ENCODE results near the gene PIGN. TPM values are rescaled to one million over a fixed set of nuclear protein-coding genes. Genes with fewer than 3 reads are reported as not detected.

PIGN gene
- total and polyA plus RNA-seq, 2 of the 8 experiments (the other 6 are each of a cell fraction or from before 2014, with no cell fraction given) = 20.9 to 26.3 TPM

- 88% methylated on average over 11 of the region's 11 CpGs; no CpG with 5 or more reads in 1 of the 2 experiments for WGBS, 2 experiments (ENCODE audit: extremely low coverage in 1 of 2, insufficient coverage in 1 of 2, insufficient read length in 1 of 2, insufficient replicate concordance in 2 of 2, low coverage in 1 of 2, low lambda C conversion rate in 2 of 2, missing lambda C conversion rate in 1 of 2)
- FAIRE-seq = no peak
Observed at GRCh38 chr18:62037012-62037742, 149.7 kb downstream of the PIGN start.

More at GRCh38 chr18:62037012-62037742, 149.7 kb downstream of the PIGN start:
- Histone ChIP-seq H3K23me2 (ENCODE audit: low read depth, low read length) (no peaks in the 10 kb centered on the region), H2AFZ (ENCODE audit: low read length) (no peak overlapping the region), H3K4me1 (replicated peaks in 1 of 4; ENCODE audit: control insufficient read depth in 3 of 4, insufficient read depth in 4 of 4, low read length in 3 of 4) (no peaks in the 10 kb centered on the region), H3K79me1 (ENCODE audit: low read depth, low read length) (no peaks in the 10 kb centered on the region), H2BK120ac (replicated peaks; ENCODE audit: low read depth, low read length) (no peak overlapping the region), H2BK20ac (ENCODE audit: low read length) (no peak overlapping the region), H2BK5ac (ENCODE audit: low read depth, low read length) (no peak overlapping the region), H2BK12ac (ENCODE audit: low read depth, low read length) (no peak overlapping the region), H3K79me2 (ENCODE audit: control insufficient read depth in 1 of 2, insufficient read depth in 2 of 2, low read length in 2 of 2) (no peaks in the 10 kb centered on the region), H3K27ac (ENCODE audit: low read depth, low read length) (no peak overlapping the region), H3K56ac (replicated peaks; ENCODE audit: insufficient read length, low read depth, low read length) (no peak overlapping the region), H3K4ac (replicated peaks; ENCODE audit: insufficient read length, low read depth, low read length) (no peak overlapping the region), H3K9me3 (ENCODE audit: insufficient read depth in 2 of 2, low read depth in 1 of 2, low read length in 1 of 2) (no peaks in the 10 kb centered on the region), H4K8ac (ENCODE audit: extremely low read depth, insufficient read depth, low read length) (no peak overlapping the region), H3K23ac (ENCODE audit: insufficient read length) (no peak overlapping the region), H3K4me2 (ENCODE audit: insufficient read depth in 1 of 2, low read depth in 2 of 2, low read length in 2 of 2) (no peak overlapping the region), H4K20me1 (replicated peaks in 1 of 2; ENCODE audit: control insufficient read depth in 1 of 2, insufficient read depth in 2 of 2, low read length in 2 of 2) (no peaks in the 10 kb centered on the region), H2BK15ac (ENCODE audit: low read length) (no peak overlapping the region), H3K36me3 (ENCODE audit: control insufficient read depth in 2 of 4, insufficient read depth in 4 of 4, low read length in 3 of 4) (no peaks in the 10 kb centered on the region), H3K4me3 (ENCODE audit: extremely low read depth in 1 of 4, insufficient read depth in 2 of 4, low read depth in 3 of 4, low read length in 4 of 4) (no peak overlapping the region), H3K14ac (ENCODE audit: insufficient read length) (no peak overlapping the region), H4K5ac (ENCODE audit: insufficient read length, low read depth, low read length) (no peak overlapping the region), H4K91ac (replicated peaks; ENCODE audit: insufficient read length, low read length) (no peak overlapping the region), H3K27me3 (replicated peaks in 1 of 4; ENCODE audit: control insufficient read depth in 3 of 4, extremely low read depth in 1 of 4, insufficient read depth in 3 of 4, low read length in 3 of 4) (no peaks in the 10 kb centered on the region), H2AK5ac (ENCODE audit: low read depth, low read length) (no peak overlapping the region), H3K18ac (ENCODE audit: extremely low read depth, low read length) (no peak overlapping the region), H3K9ac (replicated peaks in 1 of 4; ENCODE audit: extremely low read depth in 1 of 4, low read depth in 3 of 4, low read length in 3 of 4) (no peak overlapping the region)
- POLR2A ChIA-PET (ENCODE audit: partially characterized antibody) = interaction anchor here (0.6 kb wide), 1 partner anchor 11 kb away, joined by 3 read pairs; no protein-coding TSS in a partner anchor
- CTCF ChIA-PET (ENCODE audit: partially characterized antibody) = interaction anchor here (1.1 kb wide), 1 partner anchor 136 kb away, joined by 3 read pairs; no protein-coding TSS in a partner anchor
- TF ChIP-seq SP1 (IDR thresholded peaks at IDR 0.05; ENCODE audit: low read depth, low read length) = no peak
- TF ChIP-seq BCL11A (IDR thresholded peaks at IDR 0.05; ENCODE audit: low read depth in 2 of 2, low read length in 2 of 2) = no peak
- TF ChIP-seq SP4 (IDR thresholded peaks at IDR 0.05; ENCODE audit: low read length) = no peak
- TF ChIP-seq SAP30 (IDR thresholded peaks at IDR 0.05; ENCODE audit: insufficient read depth, insufficient replicate concordance, low read length) = no peak
- TF ChIP-seq GABPA (IDR thresholded peaks at IDR 0.05; ENCODE audit: borderline replicate concordance, insufficient read depth, low read length) = no peak
- no peak for DNase-seq (ENCODE audit: low read depth in 1 of 2, low spot score in 2 of 2)

All from H1 (cell line).